Amniotic stem cell (primary cell): Measurements from ENCODE around the gene CARS1.

Experiments
- DNase-seq: peaks from one replicate; lab custom pipeline; 2025; lab: John Stamatoyannopoulos, UW

CARS1 gene

DNA sequence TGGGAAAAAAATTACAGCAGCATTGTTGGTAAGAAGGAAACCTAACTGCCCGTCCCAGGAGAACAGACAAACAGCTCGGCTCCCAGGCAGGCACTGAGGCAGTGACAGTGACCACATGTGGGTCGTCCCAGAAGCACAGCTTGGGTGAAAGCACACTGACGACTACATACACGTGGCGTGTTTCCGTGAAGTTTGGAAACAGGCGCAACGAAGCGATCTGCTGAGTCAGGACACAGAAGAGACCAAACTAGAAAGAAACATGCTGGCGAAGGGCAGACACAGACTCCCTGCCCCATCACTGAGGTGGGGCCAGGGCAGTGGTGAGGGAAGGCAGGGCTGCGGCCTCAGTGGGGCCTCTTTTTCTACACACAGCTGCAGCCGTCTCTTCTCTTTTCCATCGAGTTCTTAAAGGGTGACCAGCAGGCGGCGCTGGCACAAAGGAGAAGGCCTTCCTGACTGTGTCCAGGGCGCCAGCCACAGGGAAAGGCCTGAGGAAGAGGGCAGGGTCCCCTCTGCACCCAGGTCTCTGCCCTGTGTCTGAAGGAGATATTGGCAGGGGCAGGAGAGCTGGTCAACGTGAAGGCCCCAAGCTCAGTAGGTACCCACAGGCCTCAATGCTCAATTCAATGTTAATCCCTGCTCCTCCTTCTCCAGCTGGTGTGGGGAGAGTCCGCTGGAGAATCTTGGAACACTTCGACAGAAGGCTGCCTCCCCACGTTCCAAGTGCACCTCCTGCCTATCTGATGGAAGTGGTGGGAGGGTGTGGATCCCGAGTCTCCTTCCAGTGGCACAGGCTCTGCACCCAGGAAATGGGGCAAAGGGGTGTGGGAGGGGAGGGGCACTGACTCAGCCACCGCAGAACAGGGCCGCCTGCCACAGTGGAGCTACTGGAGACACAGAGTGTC, 19.9 kb downstream of the CARS1 start:
- peak; percentile 50 for DNase-seq

GRCh38 chr11:3036419-3036818, 20.8 kb downstream of the CARS1 start:
- DNase-seq, result no peak

DNA sequence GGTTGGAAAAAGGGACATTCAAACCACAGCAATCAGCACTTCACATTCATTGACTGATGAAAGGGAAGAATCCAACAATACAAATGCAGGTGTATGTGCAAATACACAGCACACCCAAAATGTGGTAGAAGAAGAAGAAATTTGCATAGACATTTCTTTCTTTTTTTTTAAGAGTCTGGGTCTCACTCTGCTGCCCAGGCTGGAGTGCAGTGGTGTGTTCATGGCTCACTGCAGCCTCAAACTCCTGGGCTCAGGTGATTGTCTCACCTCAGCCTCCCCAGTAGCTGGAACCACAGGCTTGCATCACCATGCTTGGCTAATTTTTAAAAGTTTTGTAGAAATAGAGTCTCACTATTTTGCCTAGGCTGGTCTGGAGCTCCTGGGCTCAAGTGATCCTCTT, 21.9 kb downstream of the CARS1 start:
- no peak for DNase-seq

GRCh38 chr11:3030289-3031070, 26.7 kb downstream of the CARS1 start:
- no peak for DNase-seq

GRCh38 chr11:3028813-3029212, 28.4 kb downstream of the CARS1 start:
- DNase-seq, result no peak

GRCh38 chr11:3026803-3027202, 30.4 kb downstream of the CARS1 start:
- no peak for DNase-seq

DNA sequence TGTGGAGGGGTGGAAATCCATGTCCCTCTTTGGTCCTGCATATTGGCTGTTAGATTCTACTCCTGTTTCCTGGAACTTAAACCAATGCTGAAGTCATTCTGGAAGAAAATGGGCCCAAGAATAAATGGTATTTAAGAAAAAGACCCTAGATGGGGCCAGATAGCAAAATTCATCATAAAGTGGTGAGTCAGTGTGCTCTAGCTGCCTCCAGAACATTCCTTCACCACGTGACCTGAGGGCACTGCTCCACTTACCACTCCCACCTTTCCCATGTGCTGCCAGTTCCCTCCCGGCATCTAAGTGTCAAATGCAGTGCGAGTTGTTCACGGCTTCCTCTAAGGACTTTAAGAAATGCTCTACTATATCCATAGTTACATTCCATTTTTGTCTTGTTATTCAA, 34.2 kb downstream of the CARS1 start:
- DNase-seq, result no peak

GRCh38 chr11:3022300-3022967, 34.8 kb downstream of the CARS1 start:
- no peak for DNase-seq

DNA sequence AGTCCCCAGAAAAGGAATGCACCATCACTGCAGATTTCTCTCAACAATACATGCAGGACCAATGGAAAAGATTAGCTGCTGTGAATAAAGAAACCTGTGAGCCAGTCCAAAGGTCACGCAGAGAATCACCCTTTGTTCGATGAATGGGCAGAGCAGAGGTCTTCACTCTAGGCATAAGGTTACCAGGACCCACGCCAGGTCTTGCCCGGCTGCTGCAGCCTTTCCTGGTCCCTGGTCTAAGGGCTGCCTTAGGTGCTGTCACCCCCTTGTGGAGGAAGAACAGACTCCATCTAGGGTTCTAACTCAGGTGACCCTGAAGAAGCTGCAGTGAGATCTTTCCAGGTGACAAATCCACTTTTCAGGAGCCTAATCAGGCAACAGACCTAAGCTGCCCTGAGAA, 36.1 kb downstream of the CARS1 start:
- DNase-seq, result no peak

GRCh38 chr11:3020011-3020410, 37.2 kb downstream of the CARS1 start:
- no peak for DNase-seq

- no peak for DNase-seq
Measured at GRCh38 chr11:3018596-3018995, 38.6 kb downstream of the CARS1 start.

- no peak for DNase-seq
Measured at GRCh38 chr11:3016861-3017260, 40.4 kb downstream of the CARS1 start.

GRCh38 chr11:3015796-3016195, 41.4 kb downstream of the CARS1 start:
- DNase-seq, result no peak

- DNase-seq, result no peak
Measured at GRCh38 chr11:3014943-3015342, 42.3 kb downstream of the CARS1 start.

DNA sequence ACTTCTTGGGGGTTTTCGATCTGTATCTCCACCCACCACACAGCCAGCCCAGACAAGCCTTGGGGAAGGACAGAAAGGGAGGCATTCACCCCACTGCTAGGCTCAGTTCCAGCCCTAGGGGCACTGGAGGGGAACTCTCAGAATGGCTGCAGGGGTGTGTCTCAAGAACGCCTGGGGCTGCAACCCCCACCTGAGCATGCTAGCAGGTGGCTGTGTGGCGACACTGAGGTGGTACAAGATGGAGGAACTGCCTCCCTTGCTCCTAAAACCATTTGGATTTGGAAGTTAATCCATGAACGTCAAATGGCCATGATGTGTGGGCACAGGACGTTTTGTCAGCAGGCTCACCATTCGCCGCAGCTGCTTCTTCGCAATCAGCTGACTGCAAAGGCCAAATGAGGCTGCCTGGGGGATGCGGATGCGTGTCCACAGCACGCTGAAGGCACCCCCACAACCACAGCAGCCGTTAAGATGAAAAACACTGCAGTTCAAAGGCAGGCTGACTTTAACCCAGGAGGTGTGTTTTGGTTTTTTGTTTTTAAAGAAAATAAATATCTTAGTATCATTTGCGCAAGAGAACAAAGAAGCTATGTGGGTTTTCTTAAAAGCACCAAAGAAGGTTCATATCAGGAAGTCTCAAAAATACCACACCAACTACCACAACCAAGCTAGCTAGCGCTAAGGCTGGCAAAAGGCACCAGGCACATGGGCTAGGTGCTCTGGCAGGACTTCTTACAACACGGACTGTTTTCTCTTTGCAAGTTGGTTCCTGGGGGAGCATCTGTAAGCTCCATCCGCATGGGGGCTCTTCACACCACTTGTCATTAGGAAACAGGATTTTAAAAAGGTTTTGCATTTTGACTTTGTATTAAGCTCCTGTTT, 42.9 kb downstream of the CARS1 start:
- no peak for DNase-seq

DNA sequence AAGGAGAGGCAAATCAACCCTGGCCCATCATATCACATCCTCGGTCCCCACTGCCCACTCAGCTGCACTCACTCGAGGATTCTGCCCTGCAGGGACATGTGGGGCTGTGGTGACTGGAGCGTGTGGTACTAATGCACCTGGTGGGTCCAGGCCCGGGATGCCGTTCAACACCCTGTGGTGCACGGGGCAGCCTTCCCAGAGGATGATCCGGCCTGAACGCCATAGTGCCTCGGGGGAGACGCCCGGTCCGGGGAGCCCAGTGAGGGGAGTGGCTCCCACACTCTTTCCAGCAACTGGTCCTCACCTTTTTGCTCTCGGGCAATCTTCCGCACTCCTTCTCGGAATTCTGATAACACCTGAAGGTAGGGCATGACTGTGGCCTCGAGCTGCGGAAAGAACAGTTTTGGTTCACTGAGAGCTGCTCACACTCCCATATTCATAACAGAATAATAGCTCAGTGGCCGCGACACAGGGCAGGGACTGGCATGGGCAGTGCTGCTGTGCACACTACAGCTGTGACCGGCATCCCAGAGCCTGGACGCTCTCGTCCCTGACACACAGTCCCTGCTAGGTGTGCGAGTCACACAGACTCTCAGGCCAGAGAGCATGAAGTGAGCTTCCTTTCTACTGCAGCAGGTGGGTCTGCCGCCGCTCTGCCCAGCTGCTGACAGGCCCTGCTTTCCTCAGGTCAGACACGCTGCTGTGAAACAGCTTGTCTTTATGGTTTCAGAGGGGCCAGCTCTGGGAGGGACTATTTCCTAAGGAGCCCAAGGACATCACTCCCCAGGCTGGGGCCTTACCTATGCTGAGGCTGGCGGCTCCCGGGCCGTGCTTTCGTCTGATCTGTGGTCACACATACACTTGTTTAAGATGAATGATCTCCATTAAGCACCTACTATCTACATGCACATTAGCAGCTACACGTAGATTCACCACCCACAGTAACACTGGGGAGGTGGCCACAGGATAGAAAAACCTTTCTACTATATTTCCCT, 45.0 kb downstream of the CARS1 start:
- DNase-seq, result no peak

DNA sequence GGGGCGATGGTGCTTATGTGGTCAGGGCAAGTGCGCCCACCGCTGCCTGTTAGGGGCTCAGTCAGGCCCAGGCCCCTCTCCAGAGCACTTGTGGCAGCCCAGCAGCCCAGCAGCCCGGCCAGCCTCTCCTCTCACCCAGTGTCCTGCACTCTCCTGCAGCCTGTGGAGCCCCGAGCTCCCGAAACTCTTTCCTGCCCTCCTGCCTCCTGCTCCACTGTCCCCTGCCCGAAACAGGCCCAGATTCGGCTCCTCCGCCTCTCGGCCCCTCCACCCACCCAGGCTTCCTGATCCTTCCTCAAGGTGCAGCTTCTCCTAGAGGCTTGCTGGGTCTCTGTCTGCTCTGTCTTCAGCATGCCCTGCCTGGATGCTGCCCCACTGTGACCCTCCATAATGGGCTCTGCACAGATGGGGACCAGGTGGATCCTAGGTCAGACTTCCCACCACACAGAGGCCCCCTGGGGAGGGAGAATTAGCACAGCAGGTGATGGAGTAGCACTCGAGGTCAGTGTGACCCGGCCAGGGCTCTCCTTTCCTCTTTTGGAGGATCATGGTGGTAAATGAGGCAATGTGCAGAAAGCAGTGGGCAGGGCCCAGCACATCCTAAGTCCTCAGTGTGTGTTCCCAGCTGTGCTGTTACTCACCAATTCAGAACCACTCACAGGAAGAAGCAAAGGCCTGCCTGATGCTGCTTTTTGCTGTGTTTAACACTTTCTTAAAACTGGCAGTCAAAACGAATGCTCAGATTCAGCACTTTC, 46.5 kb downstream of the CARS1 start:
- no peak for DNase-seq

GRCh38 chr11:3010004-3010403, 47.2 kb downstream of the CARS1 start:
- DNase-seq, result no peak

DNA sequence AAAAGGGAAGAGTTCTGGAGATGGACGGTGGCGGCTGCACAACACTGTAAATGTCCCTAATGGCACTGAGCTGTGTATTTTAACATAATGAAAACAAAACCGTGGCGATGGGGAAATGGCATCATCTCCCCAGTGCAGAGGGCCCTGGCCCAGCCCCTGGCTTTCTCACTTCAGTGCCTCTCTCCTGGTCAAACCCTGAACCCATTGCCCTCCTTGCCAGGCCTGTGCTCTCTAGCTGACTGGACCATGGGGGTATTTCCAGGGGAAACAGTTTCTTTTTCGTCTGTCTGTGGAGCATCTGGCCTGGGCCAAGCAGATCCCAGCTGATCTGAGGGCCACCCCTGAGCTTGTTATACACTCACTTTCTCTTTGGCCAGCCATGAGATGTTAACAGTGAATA, 47.7 kb downstream of the CARS1 start:
- DNase-seq, result no peak
